A549 (cell line): ENCODE results near the gene SNX20. TPM values are rescaled to one million over a fixed set of nuclear protein-coding genes. Genes with fewer than 3 reads are reported as not detected.

Experiments
- ATAC-seq, 2 experiments: fragments of 200-7000 bp in 1 of 2; fragments of >200 bp in 1 of 2; cut with Nextera tagmentation in 1 of 2; cut with Tn5 transposase in 1 of 2; 3 replicates each; pipeline versions ENCODE4 v1.8.0 to v1.9.1; 2018 to 2020; ENCODE audit warnings: mild to moderate bottlenecking in 1 of 2, moderate library complexity in 1 of 2
- CTCF ChIA-PET: fragments of 300-600 bp; sonication (Branson Sonifier 250); formaldehyde crosslinking; extraction: SDS; loops from one replicate; lab custom pipeline; 2021; ENCODE audit warnings: antibody characterized with exemption, inconsistent platforms; lab: Yijun Ruan, JAX
- POLR2A ChIA-PET: fragments of 350-600 bp; formaldehyde crosslinking; extraction: SDS; loops from one replicate; lab custom pipeline; 2021; ENCODE audit warnings: antibody characterized with exemption, inconsistent platforms; lab: Yijun Ruan, JAX
- DNase-seq, 2 experiments: peaks; one replicate each; pipeline versions ENCODE4 v3.0.0 to v3.0.0-alpha.2; 2011 to 2016; ENCODE audit warnings: low read depth in 1 of 2, low spot score in 1 of 2
- FAIRE-seq: peaks from 2 replicates; lab custom pipeline; 2011; peaks lifted over from hg19 to GRCh38; lab: Jason Lieb, UNC
- H3K27ac ChIP-seq, 2 experiments: fragments of >200 bp; sonication (Bioruptor Twin); formaldehyde crosslinking; 3 replicates each; pipeline ENCODE4 v1.5.1; 2016 to 2017
- H3K4me1 ChIP-seq: fragments of >200 bp; sonication (Bioruptor Twin); formaldehyde crosslinking; 3 replicates; pipeline ENCODE4 v1.6.1; 2016
- H3K4me2 ChIP-seq: fragments of >200 bp; sonication (Bioruptor Twin); formaldehyde crosslinking; 3 replicates; pipeline ENCODE4 v1.6.1; 2016
- H3K4me3 ChIP-seq: fragments of >200 bp; sonication (Bioruptor Twin); formaldehyde crosslinking; 3 replicates; pipeline ENCODE4 v1.5.1; 2016
- H3K9me3 ChIP-seq: fragments of >200 bp; sonication (Bioruptor Twin); formaldehyde crosslinking; 3 replicates; pipeline ENCODE4 v1.6.1; 2016
- BHLHE40 ChIP-seq: IDR thresholded peaks from 2 replicates; pipeline ENCODE4 v1.6.1; 2012; ENCODE audit warnings: low read depth, low read length, inconsistent platforms
- CBX2 ChIP-seq: fragments of 200-600 bp; sonication (generic); IDR thresholded peaks from 2 replicates; pipeline ENCODE4 v1.6.1; 2016; ENCODE audit warnings: low read depth, mild to moderate bottlenecking, borderline replicate concordance
- CEBPB ChIP-seq, 2 experiments: fragments of >200 bp in 1 of 2; sonication (Bioruptor Twin) in 1 of 2; formaldehyde crosslinking in 1 of 2; IDR thresholded peaks; 2 replicates each; pipeline ENCODE4 v1.6.1; 2012 to 2016
- CHD2 ChIP-seq: fragments of 150-350 bp; IDR thresholded peaks from 2 replicates; pipeline ENCODE4 v1.6.1; 2014; ENCODE audit warnings: low read length; ENCODE audit not compliant: partially characterized antibody
- EHF ChIP-seq: fragments of 250-450 bp; sonication (Bioruptor Pico); IDR thresholded peaks from 2 replicates; pipeline ENCODE4 v1.5.0; 2020; ENCODE audit warnings: mild to moderate bottlenecking
- EP300 ChIP-seq, 2 experiments: fragments of >200 bp; sonication (Bioruptor Twin); formaldehyde crosslinking; IDR thresholded peaks; 2 replicates in 1 of 2; 3 replicates in 1 of 2; pipeline ENCODE4 v1.6.1; 2016 to 2017
- FOSB ChIP-seq: fragments of 250-450 bp; sonication (Bioruptor Pico); IDR thresholded peaks from 2 replicates; pipeline ENCODE4 v1.5.0; 2020; ENCODE audit warnings: mild to moderate bottlenecking, moderate library complexity
- HEYL ChIP-seq: fragments of 250-450 bp; sonication (Bioruptor Pico); IDR thresholded peaks from 2 replicates; pipeline ENCODE4 v1.8.0; 2021; ENCODE audit warnings: mild to moderate bottlenecking, moderate library complexity
- KDM5A ChIP-seq: fragments of 200-600 bp; sonication (generic); IDR thresholded peaks from 2 replicates; pipeline ENCODE4 v1.6.1; 2016; ENCODE audit warnings: antibody characterized with exemption, mild to moderate bottlenecking
- MAFK ChIP-seq: fragments of 450-650 bp; IDR thresholded peaks from 2 replicates; pipeline ENCODE4 v1.6.1; 2014; ENCODE audit not compliant: partially characterized antibody
- SMC3 ChIP-seq: fragments of >200 bp; sonication (Bioruptor Twin); formaldehyde crosslinking; IDR thresholded peaks from 3 replicates; pipeline ENCODE4 v1.6.1; 2018; ENCODE audit warnings: inconsistent platforms
- SREBF2 ChIP-seq: fragments of 450-650 bp; IDR thresholded peaks from 2 replicates; pipeline ENCODE4 v1.6.1; 2014; ENCODE audit warnings: mild to moderate bottlenecking, moderate library complexity
- TP53 ChIP-seq: fragments of 250-450 bp; sonication (Bioruptor Pico); IDR thresholded peaks from 2 replicates; pipeline ENCODE4 v1.5.0; 2021; ENCODE audit warnings: mild to moderate bottlenecking, moderate library complexity
- WGBS: methylation state at CpG from one replicate; pipeline ENCODE4 v1.1.6; 2017; ENCODE audit errors: missing lambda C conversion rate; 5-methylcytosine and 5-hydroxymethylcytosine counted together
- polyA plus RNA-seq, 4 experiments: library from polyadenylated mRNA; depleted of rRNA in 3 of 4; stranded (reverse); fragments of >200 nt; fragmentation: RNase III in 1 of 4; extraction: RNeasy Plus Mini Kit Qiagen cat#74134 plus additional on column Dnase treatment in 1 of 4; gene quantifications; 2 replicates in 3 of 4; 3 replicates in 1 of 4; pipeline ENCODE4 v1.2.3, GENCODE V29; 2011 to 2017
- TF ChIP-seq, protein P1 (sequence below): fragments of >200 bp; sonication (Bioruptor Twin); formaldehyde crosslinking; IDR thresholded peaks from 3 replicates; pipeline ENCODE4 v1.6.1; 2016
- TF ChIP-seq, protein P2 (sequence below): IDR thresholded peaks from 2 replicates; pipeline ENCODE4 v1.6.1; 2012
- TF ChIP-seq, protein P3 (sequence below): IDR thresholded peaks from 2 replicates; pipeline ENCODE4 v1.6.1; 2012; ENCODE audit warnings: low read depth, borderline replicate concordance
- TF ChIP-seq, protein P4 (sequence below): fragments of 450-650 bp; IDR thresholded peaks from 2 replicates; pipeline ENCODE4 v1.6.1; 2014; ENCODE audit warnings: antibody characterized with exemption
- TF ChIP-seq, protein P5 (sequence below): IDR thresholded peaks from 2 replicates; pipeline ENCODE4 v1.6.1; 2012

The SNX20 gene
- polyA plus RNA-seq, 2 of the 4 experiments (the other 2 are of a cell fraction): not detected

DNA sequence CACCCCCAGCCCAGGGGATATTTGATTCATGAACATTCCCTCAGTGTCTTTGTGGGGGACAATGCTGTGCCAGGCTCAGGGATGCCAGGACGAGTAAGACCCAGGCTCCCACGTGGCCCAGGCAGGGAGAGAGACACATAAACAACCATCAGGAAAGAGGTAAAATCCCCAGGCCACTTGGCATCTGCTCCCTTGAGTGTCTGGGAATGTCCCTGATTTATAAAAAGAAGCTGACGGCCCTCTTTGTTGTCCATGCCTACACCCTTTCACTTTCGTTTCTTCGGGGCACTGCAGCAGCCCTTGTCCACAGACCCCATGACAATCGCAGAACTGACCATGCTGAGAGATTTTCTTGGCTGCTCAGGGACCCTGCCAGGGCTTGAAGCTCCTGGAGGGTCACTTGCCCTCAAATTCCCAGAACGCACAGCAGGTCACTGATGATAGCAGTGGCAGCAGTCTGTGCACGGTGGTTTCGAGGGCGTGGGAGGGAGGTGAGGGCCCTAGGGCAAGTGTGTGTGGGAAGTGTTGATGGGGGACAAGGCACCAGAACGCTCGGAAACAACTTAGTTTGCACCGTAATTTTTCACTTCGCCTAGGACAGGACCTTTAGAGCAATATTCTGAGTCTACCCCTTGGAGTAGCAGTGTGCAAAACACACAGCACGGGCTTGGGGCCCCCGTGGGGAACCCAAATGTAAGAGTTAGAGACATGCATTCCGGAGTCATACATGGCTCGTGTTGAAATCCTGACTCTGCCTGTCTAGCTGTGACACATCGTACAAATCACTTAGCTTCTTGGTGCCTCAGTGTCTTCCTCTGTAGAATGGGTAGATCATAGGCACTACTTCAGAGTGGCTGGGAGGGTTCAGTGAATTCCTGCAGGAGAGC lies 17.0 kb upstream of the SNX20 start (continued):
- TF ChIP-seq HEYL (CRISPR knock-in tag) (no peak), EP300 (IDR thresholded peaks at IDR 0.05) (no peak), EHF (no peak), BHLHE40 (no peak), CEBPB (IDR thresholded peaks at IDR 0.05) (no peak)
- TF ChIP-seq, protein P1, sequence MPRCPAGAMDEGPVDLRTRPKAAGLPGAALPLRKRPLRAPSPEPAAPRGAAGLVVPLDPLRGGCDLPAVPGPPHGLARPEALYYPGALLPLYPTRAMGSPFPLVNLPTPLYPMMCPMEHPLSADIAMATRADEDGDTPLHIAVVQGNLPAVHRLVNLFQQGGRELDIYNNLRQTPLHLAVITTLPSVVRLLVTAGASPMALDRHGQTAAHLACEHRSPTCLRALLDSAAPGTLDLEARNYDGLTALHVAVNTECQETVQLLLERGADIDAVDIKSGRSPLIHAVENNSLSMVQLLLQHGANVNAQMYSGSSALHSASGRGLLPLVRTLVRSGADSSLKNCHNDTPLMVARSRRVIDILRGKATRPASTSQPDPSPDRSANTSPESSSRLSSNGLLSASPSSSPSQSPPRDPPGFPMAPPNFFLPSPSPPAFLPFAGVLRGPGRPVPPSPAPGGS: no peak

DNA sequence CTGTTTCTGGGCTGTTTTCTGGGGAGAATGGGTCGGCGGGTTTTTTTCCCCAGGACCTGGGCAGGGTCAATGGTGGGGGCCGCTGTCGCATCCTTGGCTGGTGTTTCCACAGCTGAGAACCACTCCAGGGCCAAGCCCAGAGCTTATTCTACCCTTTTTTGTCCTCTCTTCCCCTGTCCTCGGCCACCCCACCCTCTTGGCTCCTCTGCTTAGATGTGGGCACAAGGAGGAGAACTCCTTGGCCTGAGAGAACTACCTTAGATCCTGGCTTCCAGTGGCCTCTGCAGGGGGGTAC lies 16.3 kb upstream of the SNX20 start:
- ChIA-PET CTCF (interaction anchor here (1.3 to 6.3 kb wide), 2 partner anchors 27 to 32 kb away, joined by 3 to 21 read pairs; no protein-coding TSS in a partner anchor), POLR2A (no interaction called here)
- H3K4me3 ChIP-seq: no peak overlapping the region
- ATAC-seq (no peak), DNase-seq (no peak), FAIRE-seq (no peak)
- no peak overlapping the region for H3K27ac ChIP-seq
- 89% methylated on average over 5 of the region's 5 CpGs for WGBS
- H3K9me3 ChIP-seq: no peaks in the 10 kb centered on the region
- TF ChIP-seq FOSB: no peak
- no peak for TF ChIP-seq MAFK
- H3K4me1 ChIP-seq: 0 out of 3 replicates have a peak, but pooled peaks cover 5% of the 10 kb centered on the region
- H3K4me2 ChIP-seq: no peak overlapping the region

DNA sequence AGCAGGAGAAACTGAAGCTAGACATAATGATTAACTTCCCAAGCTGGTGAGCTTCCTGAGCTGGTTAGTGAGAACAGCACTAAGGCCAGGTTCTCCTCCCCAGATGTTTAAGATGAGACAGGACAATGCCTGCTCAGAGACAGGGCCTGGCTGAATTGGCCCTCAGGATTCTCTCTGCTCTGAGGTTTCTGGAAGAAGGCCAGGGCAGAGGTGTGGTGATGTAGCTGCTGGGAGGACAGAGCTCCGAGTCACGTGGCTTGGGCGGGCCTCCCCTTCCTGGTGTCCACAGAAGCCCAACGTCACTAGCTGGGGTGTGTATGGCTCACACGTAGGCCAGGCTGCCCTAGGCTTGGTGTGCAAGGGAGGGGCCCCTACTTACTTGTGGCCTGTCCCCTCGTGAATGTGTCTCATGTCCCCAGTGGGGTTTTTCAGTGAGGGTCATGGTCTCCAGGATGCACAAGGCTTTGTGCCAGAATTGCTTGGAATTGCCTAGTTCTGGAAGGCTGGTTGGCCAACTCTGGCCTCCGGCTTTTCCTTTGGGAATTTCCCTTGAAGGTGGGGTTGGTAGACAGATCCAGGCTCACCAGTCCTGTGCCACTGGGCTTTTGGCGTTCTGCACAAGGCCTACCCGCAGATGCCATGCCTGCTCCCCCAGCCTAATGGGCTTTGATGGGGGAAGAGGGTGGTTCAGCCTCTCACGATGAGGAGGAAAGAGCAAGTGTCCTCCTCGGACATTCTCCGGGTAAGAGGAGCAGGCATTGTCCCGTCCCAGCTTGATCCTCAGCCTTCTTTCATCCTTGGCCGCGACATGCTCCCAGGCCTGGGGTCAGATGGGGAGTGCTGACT lies 15.7 kb upstream of the SNX20 start:
- H3K4me2 ChIP-seq: no peak overlapping the region
- TF ChIP-seq, protein P2, sequence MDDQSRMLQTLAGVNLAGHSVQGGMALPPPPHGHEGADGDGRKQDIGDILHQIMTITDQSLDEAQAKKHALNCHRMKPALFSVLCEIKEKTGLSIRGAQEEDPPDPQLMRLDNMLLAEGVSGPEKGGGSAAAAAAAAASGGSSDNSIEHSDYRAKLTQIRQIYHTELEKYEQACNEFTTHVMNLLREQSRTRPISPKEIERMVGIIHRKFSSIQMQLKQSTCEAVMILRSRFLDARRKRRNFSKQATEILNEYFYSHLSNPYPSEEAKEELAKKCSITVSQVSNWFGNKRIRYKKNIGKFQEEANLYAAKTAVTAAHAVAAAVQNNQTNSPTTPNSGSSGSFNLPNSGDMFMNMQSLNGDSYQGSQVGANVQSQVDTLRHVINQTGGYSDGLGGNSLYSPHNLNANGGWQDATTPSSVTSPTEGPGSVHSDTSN: no peak
- TF ChIP-seq TP53 (CRISPR knock-in tag) (no peak), SREBF2 (no peak), EHF (no peak)
- TF ChIP-seq, protein P3, sequence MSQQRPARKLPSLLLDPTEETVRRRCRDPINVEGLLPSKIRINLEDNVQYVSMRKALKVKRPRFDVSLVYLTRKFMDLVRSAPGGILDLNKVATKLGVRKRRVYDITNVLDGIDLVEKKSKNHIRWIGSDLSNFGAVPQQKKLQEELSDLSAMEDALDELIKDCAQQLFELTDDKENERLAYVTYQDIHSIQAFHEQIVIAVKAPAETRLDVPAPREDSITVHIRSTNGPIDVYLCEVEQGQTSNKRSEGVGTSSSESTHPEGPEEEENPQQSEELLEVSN: no peak
- TF ChIP-seq, protein P4, sequence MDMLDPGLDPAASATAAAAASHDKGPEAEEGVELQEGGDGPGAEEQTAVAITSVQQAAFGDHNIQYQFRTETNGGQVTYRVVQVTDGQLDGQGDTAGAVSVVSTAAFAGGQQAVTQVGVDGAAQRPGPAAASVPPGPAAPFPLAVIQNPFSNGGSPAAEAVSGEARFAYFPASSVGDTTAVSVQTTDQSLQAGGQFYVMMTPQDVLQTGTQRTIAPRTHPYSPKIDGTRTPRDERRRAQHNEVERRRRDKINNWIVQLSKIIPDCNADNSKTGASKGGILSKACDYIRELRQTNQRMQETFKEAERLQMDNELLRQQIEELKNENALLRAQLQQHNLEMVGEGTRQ: peak; percentile 58
- TF ChIP-seq, protein P5, sequence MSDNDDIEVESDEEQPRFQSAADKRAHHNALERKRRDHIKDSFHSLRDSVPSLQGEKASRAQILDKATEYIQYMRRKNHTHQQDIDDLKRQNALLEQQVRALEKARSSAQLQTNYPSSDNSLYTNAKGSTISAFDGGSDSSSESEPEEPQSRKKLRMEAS: no peak
- H3K4me1 ChIP-seq: 0 out of 3 replicates have a peak, but pooled peaks cover 5% of the 10 kb centered on the region
- ATAC-seq (peak in 1 of 2 experiments; percentile 61; a peak in 3 of 6 replicates), DNase-seq (peak; percentile 20 to 52), FAIRE-seq (no peak)
- ChIA-PET CTCF (interaction anchor here (0.9 to 6.3 kb wide), 5 partner anchors 16 to 110 kb away, joined by 3 to 21 read pairs (median 3); no protein-coding TSS in a partner anchor), POLR2A (no interaction called here)
- no peaks in the 10 kb centered on the region for H3K9me3 ChIP-seq
- 72% methylated on average over 10 of the region's 15 CpGs for WGBS
- H3K4me3 ChIP-seq: no peak overlapping the region
- H3K27ac ChIP-seq: no peak overlapping the region

DNA sequence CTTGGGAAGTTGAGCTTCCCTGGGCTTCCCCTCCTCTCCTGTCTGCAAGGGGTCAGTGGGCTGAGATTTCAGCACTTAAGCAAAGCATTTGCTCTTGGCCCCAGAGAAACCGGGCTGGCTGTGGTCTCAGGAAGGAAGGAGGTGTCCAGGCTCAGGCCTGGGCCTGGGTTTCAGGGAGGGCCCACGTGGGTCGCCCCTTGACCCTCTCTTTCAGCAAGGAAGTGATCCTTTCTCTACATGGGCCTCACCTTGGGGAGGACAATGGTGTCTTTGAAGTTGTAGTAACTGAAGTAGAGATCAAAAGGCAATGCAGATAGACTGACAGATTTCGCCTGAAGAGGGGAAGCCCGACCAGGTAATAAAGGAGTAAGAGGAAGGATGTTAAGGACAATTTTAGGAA lies 15.0 kb upstream of the SNX20 start:
- CTCF ChIA-PET: interaction anchor here (0.9 to 6.3 kb wide), 4 partner anchors 15 to 110 kb away, joined by 3 to 21 read pairs (median 4); no protein-coding TSS in a partner anchor
- Histone ChIP-seq H3K27ac (no peak overlapping the region), H3K9me3 (no peaks in the 10 kb centered on the region), H3K4me2 (no peak overlapping the region), H3K4me1 (0 out of 3 replicates have a peak, but pooled peaks cover 5% of the 10 kb centered on the region), H3K4me3 (no peak overlapping the region)
- POLR2A ChIA-PET: no interaction called here
- DNase-seq: no peak
- no peak for TF ChIP-seq KDM5A
- no peak for TF ChIP-seq CBX2
- no peak for TF ChIP-seq CHD2
- TF ChIP-seq SMC3: no peak
- no peak for TF ChIP-seq MAFK
- TF ChIP-seq SREBF2: no peak
- 78% methylated on average over 2 of the region's 5 CpGs for WGBS
- ATAC-seq: no peak
- no peak for FAIRE-seq
